Pancreas (tissue), 10 donors: Measurements from ENCODE around the gene TMEM108. TPM values are rescaled to one million over a fixed set of nuclear protein-coding genes. Genes with fewer than 3 reads are reported as not detected.

ENCODE experiments used
- ATAC-seq, 4 donors: fragments of 200-7000 bp; cut with Tn5 transposase; one replicate each; pipeline versions ENCODE4 v1.8.0 to v1.9.1; 2020; ENCODE audit warnings: mild to moderate bottlenecking in 4 of 4, moderate library complexity in 4 of 4
- DNase-seq, 6 donors: peaks; one replicate each; pipeline ENCODE4 v3.0.0-alpha.2; 2020
- FAIRE-seq: peaks from 2 replicates; lab custom pipeline; 2012; peaks lifted over from hg19 to GRCh38; lab: Jason Lieb, UNC
- H3K27ac ChIP-seq, 4 donors: fragments of 200-600 bp; sonication (generic); 1 replicate in 3 of 4; 2 replicates in 1 of 4; pipeline versions ENCODE4 v1.5.0 to v1.8.0; 2020
- H3K27me3 ChIP-seq, 4 donors: fragments of 200-600 bp; one replicate each; pipeline ENCODE4 v1.8.0; 2021
- H3K36me3 ChIP-seq, 3 donors: fragments of 200-600 bp; sonication (generic) in 1 of 3; one replicate each; pipeline versions ENCODE4 v1.5.0 to v1.8.0; 2020 to 2021
- H3K4me1 ChIP-seq, 3 donors: fragments of 200-600 bp; one replicate each; pipeline ENCODE4 v1.8.0; 2021
- H3K4me3 ChIP-seq, 4 donors: fragments of 200-600 bp; sonication (generic) in 2 of 4; one replicate each; pipeline versions ENCODE4 v1.5.0 to v1.8.0; 2020 to 2021
- H3K9me3 ChIP-seq, 4 donors: fragments of 200-600 bp; one replicate each; pipeline ENCODE4 v1.8.0; 2021
- WGBS, 2 donors: extraction: QIAGEN DNeasy Blood & Tissue Kit; methylation state at CpG; one replicate each; pipeline ENCODE4 v1.1.7; 2013; 5-methylcytosine and 5-hydroxymethylcytosine counted together
- intact Hi-C, 3 donors: fragments of 100-400 bp; cut with DNase I; formaldehyde crosslinking; loops; one replicate each; pipeline versions ENCODE4 v1.11.1 to v1.14.2; 2022
- polyA plus RNA-seq, 2 donors: library from polyadenylated mRNA; stranded (reverse); fragments of 200-250 nt; gene quantifications; one replicate each; pipeline ENCODE4 v1.2.3, GENCODE V29; 2013
- total RNA-seq, 6 donors: library from RNA; stranded (reverse); fragmentation: NEBNext Ultra II Directional in 4 of 6; extraction: Animal tissue kit (Norgen Biotek cat#: 25700) in 4 of 6; gene quantifications; one replicate each; pipeline versions ENCODE4 v1.2.1 to v1.2.4, GENCODE V29; 2021 to 2023
- TF ChIP-seq, protein P1 (sequence below), 4 donors: fragments of 200-600 bp; sonication (generic) in 3 of 4; IDR thresholded peaks; one replicate each; pipeline versions ENCODE4 v1.5.0 to v1.8.0; 2021; ENCODE audit warnings: antibody characterized with exemption in 4 of 4
- donor health status: healthy with polysubstance abuse.
- donor health status: DM: no; HTN: no; CAD: no; lungs with moderate emphysema.
- donor health status: DM: no; HTN: no; CAD: no.
- donor health status: control.
- donor health status: control.
- donor health status: Bipolar disorder and iron deficiency.
- donor health status: DM: yes; HTN: yes; CAD: no.
- donor health status: DM: no; HTN: no; CAD: no.
- donor health status: DM: no; HTN: no; CAD: no.
- donor health status: DM: yes; HTN: yes; CAD: no.

Gene TMEM108
- total and polyA plus RNA-seq, 8 donors, result 0.23 to 2.1 (median 0.52) TPM

DNA sequence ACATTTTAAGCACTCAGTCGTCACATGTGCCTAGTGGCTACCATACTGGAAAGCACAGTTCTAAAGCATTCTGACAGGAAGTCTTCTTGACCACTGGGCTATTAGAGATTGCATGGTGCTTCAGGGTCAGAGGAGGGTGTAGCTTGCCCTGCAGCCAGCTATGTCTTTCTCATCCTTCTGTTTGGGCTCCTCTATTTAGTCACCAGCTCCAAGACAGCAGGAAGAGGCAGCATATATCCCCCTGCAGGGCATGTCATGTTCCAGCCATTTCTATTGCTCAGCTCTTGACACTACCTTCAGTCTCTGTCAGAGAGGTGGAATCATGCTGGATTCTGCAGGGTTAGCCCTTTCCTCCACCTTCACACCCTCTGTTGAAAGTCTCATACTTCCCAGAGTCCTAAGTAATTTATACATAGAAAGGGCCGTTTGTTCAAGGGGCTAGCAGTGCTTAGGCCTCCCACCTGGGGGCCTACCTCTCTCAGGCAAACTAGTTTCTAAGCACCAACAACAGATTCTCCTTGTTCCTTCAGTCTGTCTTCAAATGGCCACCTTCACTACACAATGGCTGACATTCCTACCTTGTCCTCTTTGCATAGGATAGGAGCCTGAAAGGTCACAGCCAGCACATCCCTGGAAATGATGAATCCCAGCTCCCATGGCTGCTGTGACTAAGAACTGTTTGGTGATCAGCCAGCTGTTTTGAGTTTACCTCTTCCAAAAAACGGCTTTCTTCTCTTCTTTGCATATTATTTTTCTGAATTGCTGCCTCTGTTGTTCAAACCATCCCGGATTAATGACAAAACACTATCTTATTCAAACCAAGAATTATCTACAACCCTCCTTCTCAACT is 246.0 kb downstream of the TMEM108 start:
- no peak for ATAC-seq
- Histone ChIP-seq H3K36me3 (no peaks in the 10 kb centered on the region), H3K4me3 (no peak overlapping the region), H3K4me1 (no peaks in the 10 kb centered on the region), H3K27ac (no peak overlapping the region), H3K27me3 (no peaks in the 10 kb centered on the region), H3K9me3 (no peaks in the 10 kb centered on the region)
- 40 to 56% methylated on average over 4 of the region's 4 CpGs for WGBS, 2 donors
- intact Hi-C loops, result no loop called here
- no peak for DNase-seq
- TF ChIP-seq, protein P1, sequence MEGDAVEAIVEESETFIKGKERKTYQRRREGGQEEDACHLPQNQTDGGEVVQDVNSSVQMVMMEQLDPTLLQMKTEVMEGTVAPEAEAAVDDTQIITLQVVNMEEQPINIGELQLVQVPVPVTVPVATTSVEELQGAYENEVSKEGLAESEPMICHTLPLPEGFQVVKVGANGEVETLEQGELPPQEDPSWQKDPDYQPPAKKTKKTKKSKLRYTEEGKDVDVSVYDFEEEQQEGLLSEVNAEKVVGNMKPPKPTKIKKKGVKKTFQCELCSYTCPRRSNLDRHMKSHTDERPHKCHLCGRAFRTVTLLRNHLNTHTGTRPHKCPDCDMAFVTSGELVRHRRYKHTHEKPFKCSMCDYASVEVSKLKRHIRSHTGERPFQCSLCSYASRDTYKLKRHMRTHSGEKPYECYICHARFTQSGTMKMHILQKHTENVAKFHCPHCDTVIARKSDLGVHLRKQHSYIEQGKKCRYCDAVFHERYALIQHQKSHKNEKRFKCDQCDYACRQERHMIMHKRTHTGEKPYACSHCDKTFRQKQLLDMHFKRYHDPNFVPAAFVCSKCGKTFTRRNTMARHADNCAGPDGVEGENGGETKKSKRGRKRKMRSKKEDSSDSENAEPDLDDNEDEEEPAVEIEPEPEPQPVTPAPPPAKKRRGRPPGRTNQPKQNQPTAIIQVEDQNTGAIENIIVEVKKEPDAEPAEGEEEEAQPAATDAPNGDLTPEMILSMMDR (IDR thresholded peaks at IDR 0.05), result no peak
- no peak for FAIRE-seq

DNA sequence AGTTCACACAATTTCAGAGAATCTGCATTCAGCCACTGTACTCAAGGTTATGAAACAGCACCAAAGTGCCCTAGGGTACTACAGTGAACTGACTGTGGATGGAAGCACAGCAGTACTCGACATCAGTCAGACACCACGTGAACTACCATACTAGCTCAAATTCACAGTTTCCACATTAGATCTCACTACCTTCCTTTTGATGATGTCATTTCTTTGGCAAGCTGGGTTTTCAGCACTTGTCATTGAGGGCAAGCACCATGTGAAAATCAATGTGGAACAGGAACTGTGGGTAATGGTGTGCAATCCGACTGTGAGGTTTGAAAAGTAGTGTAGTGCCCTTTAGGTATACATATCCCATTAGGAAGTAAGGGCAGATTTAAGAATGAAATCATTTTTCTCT is 251.1 kb downstream of the TMEM108 start:
- no peaks in the 10 kb centered on the region for H3K36me3 ChIP-seq
- 71 to 85% methylated on average over 3 of the region's 3 CpGs for WGBS, 2 donors
- H3K4me1 ChIP-seq, result no peaks in the 10 kb centered on the region
- TF ChIP-seq, protein P1 (IDR thresholded peaks at IDR 0.05), result no peak
- intact Hi-C loops, result no loop called here
- H3K9me3 ChIP-seq, result no peaks in the 10 kb centered on the region
- no peak overlapping the region for H3K27ac ChIP-seq
- no peak for DNase-seq
- no peaks in the 10 kb centered on the region for H3K27me3 ChIP-seq
- ATAC-seq, result no peak
- no peak for FAIRE-seq
- H3K4me3 ChIP-seq, result no peak overlapping the region

DNA sequence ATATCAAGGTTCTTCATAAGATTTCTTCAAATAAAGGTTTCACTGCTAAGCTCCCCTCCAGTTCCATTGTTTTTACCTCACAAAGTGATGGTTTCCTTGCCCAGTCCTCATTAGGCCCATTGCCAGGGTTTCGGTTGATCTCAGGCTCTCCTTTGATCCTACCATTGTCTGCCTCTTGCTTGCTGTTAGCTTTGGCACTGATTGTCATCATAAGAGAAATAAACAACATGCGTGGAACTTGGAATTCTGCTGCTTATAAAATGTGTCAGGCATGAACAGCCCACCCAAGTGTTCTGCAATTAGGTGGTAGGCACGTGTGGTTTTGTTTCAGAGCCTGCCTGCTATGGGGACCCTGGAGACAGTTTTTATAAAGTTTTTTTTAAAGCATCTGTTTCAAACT is 254.1 kb downstream of the TMEM108 start:
- ATAC-seq (no peak), FAIRE-seq (no peak), DNase-seq (no peak)
- intact Hi-C loops, result no loop called here
- no peaks in the 10 kb centered on the region for H3K9me3 ChIP-seq
- H3K4me1 ChIP-seq, result no peaks in the 10 kb centered on the region
- WGBS, 2 donors, result 46 to 51% methylated on average over 3 of the region's 3 CpGs
- no peaks in the 10 kb centered on the region for H3K27me3 ChIP-seq
- H3K4me3 ChIP-seq, result no peak overlapping the region
- TF ChIP-seq, protein P1 (IDR thresholded peaks at IDR 0.05), result no peak
- no peaks in the 10 kb centered on the region for H3K36me3 ChIP-seq
- no peak overlapping the region for H3K27ac ChIP-seq

DNA sequence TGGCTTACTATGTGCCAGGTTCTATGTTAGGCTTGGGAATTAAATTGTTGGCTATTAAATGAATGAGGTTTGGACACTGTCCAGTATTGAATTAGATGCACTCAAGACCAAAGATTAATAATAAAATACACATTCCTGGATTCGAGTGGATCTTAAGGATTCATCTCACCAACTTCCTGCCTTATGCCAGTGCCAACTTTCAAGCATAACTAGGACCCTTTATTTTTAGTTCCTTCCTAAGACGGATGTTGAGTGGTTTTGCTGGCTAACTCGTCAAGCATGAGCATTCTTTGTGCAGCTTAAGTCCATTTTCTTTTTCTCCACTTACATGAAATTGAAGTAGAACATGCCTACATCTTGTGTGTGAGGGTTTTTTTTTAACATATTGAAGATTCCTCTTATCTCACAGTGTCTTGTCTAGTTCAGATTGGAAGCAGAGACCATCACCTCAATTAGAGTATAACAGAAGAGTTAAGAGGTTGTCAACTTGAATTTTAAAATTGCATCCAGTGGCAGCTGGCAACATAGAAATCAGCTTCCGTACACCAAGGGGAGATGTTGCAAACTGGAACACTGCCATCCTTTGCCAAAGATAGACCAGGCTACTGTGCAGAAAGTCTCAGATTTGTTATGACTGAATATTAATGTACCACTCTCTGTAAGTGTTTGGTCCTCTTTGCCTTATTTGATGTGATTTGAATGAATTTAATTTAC is 255.4 kb downstream of the TMEM108 start:
- ATAC-seq, result no peak
- Histone ChIP-seq H3K4me1 (no peaks in the 10 kb centered on the region), H3K4me3 (no peak overlapping the region), H3K27ac (no peak overlapping the region), H3K36me3 (no peaks in the 10 kb centered on the region), H3K27me3 (no peaks in the 10 kb centered on the region), H3K9me3 (no peaks in the 10 kb centered on the region)
- no peak for FAIRE-seq
- WGBS, 2 donors, result 39 to 47% methylated on average over 4 of the region's 4 CpGs
- intact Hi-C loops, result no loop called here
- no peak for DNase-seq
- TF ChIP-seq, protein P1 (IDR thresholded peaks at IDR 0.05), result no peak
